ENCODE measurements around the gene LCP2. TPM values are rescaled to one million over a fixed set of nuclear protein-coding genes. Genes with fewer than 3 reads are reported as not detected.
"Not testable (repeated sequence)": the region's sequence is repeated elsewhere in the genome, so short reads cannot be mapped to it uniquely, and the experiment has no call there.

Gene LCP2
- total RNA-seq, 2 experiments from 2014 or later: 154 to 155 TPM

GRCh38 chr5:170250810-170251317, 46.7 kb downstream of the LCP2 start:
- H3K27ac Mint-ChIP-seq: peak overlapping the region; percentile 60

GRCh38 chr5:170249355-170249754, 48.2 kb downstream of the LCP2 start:
- Mint-ChIP-seq H3K4me3 (no peak overlapping the region), H3K36me3 (ENCODE audit: low read depth) (peaks cover 92% of the 10 kb centered on the region), H3K27me3 (no peaks in the 10 kb centered on the region), H3K27ac (peak overlapping the region; percentile 60), H3K9me3 (peaks cover 2% of the 10 kb centered on the region), H3K4me1 (ENCODE audit: low read depth) (peaks cover 27% of the 10 kb centered on the region)
- Histone ChIP-seq H3K27me3 (ENCODE audit: control insufficient read depth in 1 of 2, insufficient read depth in 2 of 2, low read length in 2 of 2) (no peaks in the 10 kb centered on the region), H3K4me3 (ENCODE audit: low read length) (no peak overlapping the region), H3K27ac (ENCODE audit: low read depth in 1 of 2, low read length in 2 of 2) (no peak overlapping the region), H3K9me3 (ENCODE audit: control insufficient read depth in 1 of 2, insufficient read depth in 1 of 2, low read length in 2 of 2) (no peaks in the 10 kb centered on the region), H3K4me1 (ENCODE audit: insufficient read depth, low read length) (peaks cover 8% of the 10 kb centered on the region), H3K36me3 (ENCODE audit: insufficient read depth, low read length) (peaks cover 88% of the 10 kb centered on the region)
- ChIA-PET POLR2A (interaction anchor here (0.8 to 1.0 kb wide), 2 partner anchors 12 to 31 kb away, joined by 3 read pairs; no protein-coding TSS in a partner anchor), CTCF (interaction anchor here (0.9 kb wide), 1 partner anchor 23 kb away, joined by 3 read pairs; no protein-coding TSS in a partner anchor)
- no peak for ATAC-seq (ENCODE audit: poor library complexity)
- TF ChIP-seq CTCF (IDR thresholded peaks at IDR 0.05): no peak
- no peak for DNase-seq
- intact Hi-C loops (cut with DNase I, micrococcal nuclease): no loop called here

More at GRCh38 chr5:170250810-170251317, 46.7 kb downstream of the LCP2 start:
- Histone ChIP-seq H3K4me1 (ENCODE audit: insufficient read depth, low read length) (peaks cover 17% of the 10 kb centered on the region), H3K9me3 (ENCODE audit: control insufficient read depth in 1 of 2, insufficient read depth in 1 of 2, low read length in 2 of 2) (no peaks in the 10 kb centered on the region), H3K36me3 (ENCODE audit: insufficient read depth, low read length) (peaks cover 100% of the 10 kb centered on the region), H3K27me3 (ENCODE audit: control insufficient read depth in 1 of 2, insufficient read depth in 2 of 2, low read length in 2 of 2) (no peaks in the 10 kb centered on the region), H3K27ac (ENCODE audit: low read depth in 1 of 2, low read length in 2 of 2) (no peak overlapping the region), H3K4me3 (ENCODE audit: low read length) (no peak overlapping the region)
- DNase-seq (no peak), ATAC-seq (ENCODE audit: poor library complexity) (no peak)
- intact Hi-C loops (cut with DNase I, micrococcal nuclease): loop anchor here in 1 of 2 experiments (1.0 kb wide), 1 partner anchor 20 kb away; no protein-coding TSS in a partner anchor
- no peak for TF ChIP-seq CTCF (IDR thresholded peaks at IDR 0.05)
- H3K36me3 Mint-ChIP-seq (ENCODE audit: low read depth): peaks cover 100% of the 10 kb centered on the region
- no peaks in the 10 kb centered on the region for H3K27me3 Mint-ChIP-seq
- CTCF ChIA-PET: interaction anchor here (1.1 kb wide), 1 partner anchor 25 kb away, joined by 7 read pairs; no protein-coding TSS in a partner anchor
- POLR2A ChIA-PET: interaction anchor here (2.6 kb wide), 1 partner anchor 11 kb away, joined by 11 read pairs; no protein-coding TSS in a partner anchor
- H3K4me1 Mint-ChIP-seq (ENCODE audit: low read depth): peaks cover 41% of the 10 kb centered on the region
- peaks cover under 1% of the 10 kb centered on the region for H3K9me3 Mint-ChIP-seq
- no peak overlapping the region for H3K4me3 Mint-ChIP-seq

GRCh38 chr5:170248931-170249227, 48.7 kb downstream of the LCP2 start:
- intact Hi-C loops (cut with DNase I, micrococcal nuclease); H3K9me3 ChIP-seq (ENCODE audit: control insufficient read depth in 1 of 2, insufficient read depth in 1 of 2, low read length in 2 of 2); H3K9me3 Mint-ChIP-seq; POLR2A ChIA-PET; CTCF ChIA-PET; H3K4me3 Mint-ChIP-seq; H3K4me1 ChIP-seq (ENCODE audit: insufficient read depth, low read length); H3K4me3 ChIP-seq (ENCODE audit: low read length); H3K27me3 ChIP-seq (ENCODE audit: control insufficient read depth in 1 of 2, insufficient read depth in 2 of 2, low read length in 2 of 2); ATAC-seq (ENCODE audit: poor library complexity); DNase-seq; H3K27ac ChIP-seq (ENCODE audit: low read depth in 1 of 2, low read length in 2 of 2); H3K27me3 Mint-ChIP-seq; H3K27ac Mint-ChIP-seq: not testable (repeated sequence)
- Mint-ChIP-seq H3K36me3 (ENCODE audit: low read depth) (peaks cover 87% of the 10 kb centered on the region), H3K4me1 (ENCODE audit: low read depth) (peaks cover 22% of the 10 kb centered on the region)
- peaks cover 84% of the 10 kb centered on the region for H3K36me3 ChIP-seq (ENCODE audit: insufficient read depth, low read length)
